ENCODE measurements around the gene MBNL2.

Gene MBNL2

GRCh38 chr13:97182111-97182890 is 39.8 kb upstream of the MBNL2 start:
- Histone ChIP-seq H3K36me3 (ENCODE audit: low read length) (no peaks in the 10 kb centered on the region), H3F3A (ENCODE audit: insufficient read depth) (no peaks in the 10 kb centered on the region), H3K9ac (ENCODE audit: low read length) (no peak overlapping the region), H3K4me2 (ENCODE audit: low read depth, low read length, poor library complexity, severe bottlenecking) (no peak overlapping the region), H3K27me3 (ENCODE audit: low read length) (no peaks in the 10 kb centered on the region), H3K79me2 (ENCODE audit: insufficient read depth, low read length) (no peaks in the 10 kb centered on the region), H3K9me3 (ENCODE audit: insufficient read depth, low read length) (no peaks in the 10 kb centered on the region), H3K27ac (ENCODE audit: low read depth, low read length) (no peak overlapping the region), H3K4me3 (ENCODE audit: insufficient read depth, low read length, poor library complexity, severe bottlenecking) (no peak overlapping the region), H2AFZ (ENCODE audit: low read depth, low read length, severe bottlenecking) (no peak overlapping the region), H4K20me1 (ENCODE audit: low read depth, low read length) (no peaks in the 10 kb centered on the region), H3K9me2 (replicated peaks; ENCODE audit: insufficient read depth, low read length) (no peaks in the 10 kb centered on the region; the same call in 1 of the 2 replicates)
- TF ChIP-seq CTCF (IDR thresholded peaks at IDR 0.05; ENCODE audit: insufficient read depth, low read length, poor library complexity, severe bottlenecking) (no peak), EZH2phosphoT487 (conservative IDR thresholded peaks at IDR 0.05; ENCODE audit: low read length) (no peak)

- H3K9me2 ChIP-seq (replicated peaks; ENCODE audit: insufficient read depth, low read length): no peaks in the 10 kb centered on the region; the same call in 1 of the 2 replicates
- TF ChIP-seq EZH2phosphoT487 (conservative IDR thresholded peaks at IDR 0.05; ENCODE audit: low read length) (no peak), CTCF (IDR thresholded peaks at IDR 0.05; ENCODE audit: insufficient read depth, low read length, poor library complexity, severe bottlenecking) (no peak)
- no peaks in the 10 kb centered on the region for H3K36me3 ChIP-seq (ENCODE audit: low read length)
- H4K20me1 ChIP-seq (ENCODE audit: low read depth, low read length): no peaks in the 10 kb centered on the region
- no peaks in the 10 kb centered on the region for H3K27me3 ChIP-seq (ENCODE audit: low read length)
- H2AFZ ChIP-seq (ENCODE audit: low read depth, low read length, severe bottlenecking): no peak overlapping the region
- no peaks in the 10 kb centered on the region for H3F3A ChIP-seq (ENCODE audit: insufficient read depth)
- H3K27ac ChIP-seq (ENCODE audit: low read depth, low read length): no peak overlapping the region
- H3K9ac ChIP-seq (ENCODE audit: low read length): no peak overlapping the region
- no peaks in the 10 kb centered on the region for H3K79me2 ChIP-seq (ENCODE audit: insufficient read depth, low read length)
- H3K4me3 ChIP-seq (ENCODE audit: insufficient read depth, low read length, poor library complexity, severe bottlenecking): no peak overlapping the region
- no peaks in the 10 kb centered on the region for H3K9me3 ChIP-seq (ENCODE audit: insufficient read depth, low read length)
- no peak overlapping the region for H3K4me2 ChIP-seq (ENCODE audit: low read depth, low read length, poor library complexity, severe bottlenecking)
Observed at GRCh38 chr13:97185291-97185690, 36.8 kb upstream of the MBNL2 start.

GRCh38 chr13:97185751-97186150 is 36.4 kb upstream of the MBNL2 start:
- H3K4me2 ChIP-seq (ENCODE audit: low read depth, low read length, poor library complexity, severe bottlenecking): no peak overlapping the region
- no peak overlapping the region for H3K4me3 ChIP-seq (ENCODE audit: insufficient read depth, low read length, poor library complexity, severe bottlenecking)
- H3F3A ChIP-seq (ENCODE audit: insufficient read depth): no peaks in the 10 kb centered on the region
- no peaks in the 10 kb centered on the region for H3K9me3 ChIP-seq (ENCODE audit: insufficient read depth, low read length)
- no peaks in the 10 kb centered on the region for H3K27me3 ChIP-seq (ENCODE audit: low read length)
- H3K79me2 ChIP-seq (ENCODE audit: insufficient read depth, low read length): no peaks in the 10 kb centered on the region
- H3K9ac ChIP-seq (ENCODE audit: low read length): no peak overlapping the region
- H3K9me2 ChIP-seq (replicated peaks; ENCODE audit: insufficient read depth, low read length): no peaks in the 10 kb centered on the region; the same call in 1 of the 2 replicates
- H3K36me3 ChIP-seq (ENCODE audit: low read length): no peaks in the 10 kb centered on the region
- H3K27ac ChIP-seq (ENCODE audit: low read depth, low read length): no peak overlapping the region
- no peak overlapping the region for H2AFZ ChIP-seq (ENCODE audit: low read depth, low read length, severe bottlenecking)
- no peaks in the 10 kb centered on the region for H4K20me1 ChIP-seq (ENCODE audit: low read depth, low read length)
- TF ChIP-seq CTCF (IDR thresholded peaks at IDR 0.05; ENCODE audit: insufficient read depth, low read length, poor library complexity, severe bottlenecking): no peak
- no peak for TF ChIP-seq EZH2phosphoT487 (conservative IDR thresholded peaks at IDR 0.05; ENCODE audit: low read length)
